ENCODE results near the gene B9D2.

B9D2 gene

DNA sequence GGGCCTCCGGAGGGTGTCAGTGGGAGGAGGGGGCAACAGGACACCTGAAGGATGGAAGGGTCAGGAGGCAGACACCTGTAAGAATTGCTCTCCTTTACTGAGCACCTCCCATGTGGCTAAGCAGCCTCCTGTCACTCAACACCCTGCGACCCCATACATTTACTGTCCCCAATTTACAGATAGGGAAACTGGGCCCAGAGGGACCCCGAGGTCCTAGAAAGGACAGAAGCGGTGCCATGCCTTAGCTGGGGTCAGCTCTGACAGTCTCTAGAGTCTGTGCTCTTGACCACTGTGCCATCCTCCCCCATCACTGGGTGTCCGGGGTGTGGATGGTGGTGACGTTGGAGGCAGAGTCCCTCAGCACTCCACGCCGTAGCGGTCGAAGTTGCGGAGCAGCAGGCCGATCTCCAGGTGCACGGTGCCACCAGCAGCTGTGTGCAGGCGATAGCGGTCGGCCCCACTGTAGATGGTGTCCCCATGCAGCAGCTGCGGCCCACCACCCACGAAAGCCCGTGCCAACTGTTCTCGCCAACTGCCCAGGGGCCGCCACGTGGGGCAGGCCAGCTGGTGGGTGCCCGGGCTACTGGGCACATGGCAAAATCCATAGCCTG, 9.5 kb downstream of the B9D2 start:
- ChIA-PET CTCF (interaction anchor here (0.6 to 6.8 kb wide), 11 partner anchors 8 to 150 kb away, joined by 3 to 103 read pairs (median 5); partner anchors contain the start of gene B9D2), POLR2A (interaction anchor here (3.8 kb wide), 1 partner anchor 9 kb away, joined by 29 read pairs; the partner anchor contains the start of gene B9D2)
- DNase-seq (ENCODE audit: low read depth, low spot score): no peak
- no peak for TF ChIP-seq CTCF (IDR thresholded peaks at IDR 0.05; ENCODE audit: insufficient read depth, low read length, missing control alignments)
- peak overlapping the region; percentile 87 for H3K4me3 ChIP-seq (ENCODE audit: low read depth, low read length)

DNA sequence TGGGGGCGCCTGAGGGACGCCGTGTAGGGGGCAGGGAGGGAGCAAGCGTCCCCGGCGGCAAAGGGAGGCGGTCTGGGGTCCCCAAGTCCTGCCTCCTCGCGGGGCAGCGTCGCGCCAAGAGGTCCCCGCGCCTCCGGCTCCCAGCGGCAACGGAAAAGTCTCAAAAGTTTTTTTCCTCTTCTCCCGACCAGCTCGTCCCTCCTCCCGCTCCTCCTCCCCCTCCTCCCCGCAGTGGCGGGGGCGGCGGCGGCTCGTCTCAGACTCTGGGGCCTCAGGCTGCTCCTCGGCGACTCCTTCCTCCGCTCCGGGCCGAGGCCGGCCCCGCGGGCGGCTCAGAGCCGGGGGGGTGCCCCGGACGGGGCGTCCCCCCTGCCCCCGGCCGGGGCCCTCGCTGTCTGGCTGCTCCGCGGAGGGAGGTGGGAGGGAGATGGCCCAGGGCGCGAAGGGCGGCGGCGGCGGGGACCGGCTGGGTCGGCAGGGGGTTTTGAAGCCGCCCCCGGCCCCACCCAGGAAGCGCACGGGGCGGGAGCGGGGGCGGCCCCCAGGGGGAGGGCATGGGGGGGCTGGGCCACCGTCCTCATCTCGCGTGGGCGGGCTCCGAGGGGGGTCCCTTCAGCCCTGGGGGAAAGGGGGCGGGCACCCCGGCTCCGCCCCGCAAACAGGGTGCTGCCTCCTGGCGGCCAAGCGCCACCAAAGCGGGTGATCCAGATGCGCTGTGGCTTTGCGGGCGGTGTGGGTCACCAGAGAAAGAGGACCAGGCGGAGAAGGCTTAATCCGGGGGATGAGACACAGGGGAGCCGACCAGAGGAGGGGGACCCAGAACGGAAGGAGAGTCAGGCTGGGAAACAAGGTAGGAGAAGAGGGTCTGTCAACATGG, 10.2 kb downstream of the B9D2 start, which contains the start of gene TGFB1:
TGFB1 (minus strand) TSS at position 457 of the 877 bp plus-strand sequence. CDS start 878 bp downstream, outside the sequence.
- peak within 1 kb of the TSS; percentile 87 for H3K4me3 ChIP-seq (ENCODE audit: low read depth, low read length)
- DNase-seq (ENCODE audit: low read depth, low spot score): no peak
- TF ChIP-seq CTCF (IDR thresholded peaks at IDR 0.05; ENCODE audit: insufficient read depth, low read length, missing control alignments): peak; percentile 98
- ChIA-PET CTCF (interaction anchor here (0.7 to 6.8 kb wide), 10 partner anchors 13 to 149 kb away, joined by 3 to 103 read pairs (median 6); partner anchors contain the start of gene B9D2), POLR2A (interaction anchor here (0.7 to 3.8 kb wide), 6 partner anchors 10 to 86 kb away, joined by 3 to 29 read pairs (median 3); partner anchors contain the start of genes B9D2 and DMAC2)

GRCh38 chr19:41352609-41353465, 11.1 kb downstream of the B9D2 start:
- ChIA-PET CTCF (interaction anchor here (0.6 to 6.8 kb wide), 17 partner anchors 13 to 148 kb away, joined by 3 to 103 read pairs (median 4); partner anchors contain the start of genes AXL and B9D2), POLR2A (interaction anchor here (0.5 to 3.8 kb wide), 10 partner anchors 11 to 665 kb away, joined by 3 to 29 read pairs (median 3); partner anchors contain the start of genes B9D2 and DMAC2)
- peak overlapping the region; percentile 87 for H3K4me3 ChIP-seq (ENCODE audit: low read depth, low read length)
- DNase-seq (ENCODE audit: low read depth, low spot score): no peak
- peak; percentile 67 for TF ChIP-seq CTCF (IDR thresholded peaks at IDR 0.05; ENCODE audit: insufficient read depth, low read length, missing control alignments)

DNA sequence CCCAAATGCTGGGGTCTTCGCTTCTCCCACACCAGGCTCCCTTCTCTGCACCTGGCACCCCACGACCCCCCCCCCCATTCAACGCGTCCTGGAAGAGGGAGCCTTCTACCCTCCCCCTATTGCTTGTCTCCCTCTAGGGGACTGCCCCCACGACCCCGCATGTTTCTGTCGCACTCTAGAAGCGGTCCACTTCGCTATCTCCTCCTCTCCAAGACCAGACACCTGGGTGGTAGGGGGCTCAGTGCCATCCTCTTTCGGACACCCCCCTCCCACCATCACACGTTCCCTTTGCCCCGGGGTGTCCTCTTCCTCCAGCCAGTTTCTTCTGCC, 11.7 kb downstream of the B9D2 start:
- no peak for TF ChIP-seq CTCF (IDR thresholded peaks at IDR 0.05; ENCODE audit: insufficient read depth, low read length, missing control alignments)
- H3K4me3 ChIP-seq (ENCODE audit: low read depth, low read length): peak overlapping the region; percentile 87
- DNase-seq (ENCODE audit: low read depth, low spot score): no peak
- CTCF ChIA-PET: interaction anchor here (0.6 to 6.8 kb wide), 16 partner anchors 12 to 148 kb away, joined by 3 to 103 read pairs (median 4); partner anchors contain the start of genes AXL, B9D2 and HNRNPUL1
- POLR2A ChIA-PET: interaction anchor here (0.6 to 3.8 kb wide), 5 partner anchors 11 to 95 kb away, joined by 3 to 29 read pairs (median 5); partner anchors contain the start of genes B9D2 and CCDC97

DNA sequence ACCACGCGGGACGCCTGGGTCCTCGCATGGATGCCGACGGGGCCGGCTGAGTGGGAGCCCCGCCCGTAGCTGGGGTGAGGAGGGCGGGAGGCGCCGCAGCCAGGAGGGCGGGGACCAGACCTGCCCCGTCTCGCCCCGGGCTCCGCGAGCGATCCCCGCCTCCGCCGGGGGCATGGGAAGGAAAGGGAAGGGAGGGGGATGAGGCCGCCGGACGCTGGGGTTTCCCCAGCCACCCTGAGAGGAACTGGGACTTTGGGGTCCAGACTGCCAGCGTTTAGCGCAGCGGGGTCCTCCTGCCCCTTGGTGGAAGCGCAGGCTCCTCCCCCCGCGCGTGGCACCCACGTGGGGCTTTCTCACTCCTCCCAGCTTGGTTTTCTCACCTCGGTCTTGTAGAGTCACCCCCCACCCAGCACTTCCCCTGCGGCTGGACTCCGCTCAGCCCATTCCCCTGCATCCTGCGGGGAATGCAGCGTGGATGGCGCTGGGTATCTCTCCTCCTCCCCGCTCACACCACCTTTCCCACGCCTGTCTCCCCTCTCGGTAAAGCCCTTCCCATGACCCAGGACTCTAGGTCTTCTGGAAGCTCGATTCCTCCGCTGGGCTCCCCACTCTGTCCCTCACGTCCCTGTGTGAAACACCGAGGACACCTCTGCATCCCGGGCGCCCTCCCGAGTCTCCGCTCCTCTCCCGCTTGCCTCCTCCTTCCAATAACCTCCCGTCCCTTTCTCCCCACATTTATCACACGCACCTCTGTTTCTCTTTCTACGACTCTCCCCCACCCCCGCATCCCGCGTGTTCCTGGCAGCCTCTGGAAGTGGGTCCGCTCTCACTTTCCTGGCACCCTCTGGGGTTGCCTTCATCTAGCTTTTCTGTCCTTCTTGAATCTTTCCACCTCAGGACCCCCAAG, 12.4 kb downstream of the B9D2 start:
- POLR2A ChIA-PET: interaction anchor here (0.5 to 3.8 kb wide), 9 partner anchors 9 to 94 kb away, joined by 3 to 29 read pairs (median 4); partner anchors contain the start of genes B9D2 and CCDC97
- DNase-seq (ENCODE audit: low read depth, low spot score): no peak
- no peak for TF ChIP-seq CTCF (IDR thresholded peaks at IDR 0.05; ENCODE audit: insufficient read depth, low read length, missing control alignments)
- CTCF ChIA-PET: interaction anchor here (0.6 to 6.8 kb wide), 17 partner anchors 9 to 147 kb away, joined by 3 to 103 read pairs (median 4); partner anchors contain the start of genes B9D2 and HNRNPUL1
- H3K4me3 ChIP-seq (ENCODE audit: low read depth, low read length): peak overlapping the region; percentile 87

All from AG04449 (cell line).